IPS-15b (cell line): ENCODE measurements around the gene CHID1.

Source experiments
- H3K27me3 ChIP-seq: one replicate; pipeline ENCODE4 v1.6.1; 2013; ENCODE audit warnings: low read length; ENCODE audit not compliant: control insufficient read depth, insufficient read depth
- H3K36me3 ChIP-seq: one replicate; pipeline ENCODE4 v1.6.1; 2013; ENCODE audit warnings: low read length; ENCODE audit not compliant: control insufficient read depth, insufficient read depth
- H3K4me1 ChIP-seq: one replicate; pipeline ENCODE4 v1.6.1; 2013; ENCODE audit warnings: mild to moderate bottlenecking, low read length; ENCODE audit not compliant: control insufficient read depth, insufficient read depth
- H3K4me3 ChIP-seq: one replicate; pipeline ENCODE4 v1.5.1; 2013; ENCODE audit warnings: low read depth, low read length
- H3K9ac ChIP-seq: one replicate; pipeline ENCODE4 v1.6.1; 2013; ENCODE audit warnings: low read depth, mild to moderate bottlenecking, low read length
- H3K9me3 ChIP-seq: one replicate; pipeline ENCODE4 v1.6.1; 2013; ENCODE audit warnings: mild to moderate bottlenecking, low read length; ENCODE audit not compliant: control insufficient read depth, insufficient read depth

The CHID1 gene

DNA sequence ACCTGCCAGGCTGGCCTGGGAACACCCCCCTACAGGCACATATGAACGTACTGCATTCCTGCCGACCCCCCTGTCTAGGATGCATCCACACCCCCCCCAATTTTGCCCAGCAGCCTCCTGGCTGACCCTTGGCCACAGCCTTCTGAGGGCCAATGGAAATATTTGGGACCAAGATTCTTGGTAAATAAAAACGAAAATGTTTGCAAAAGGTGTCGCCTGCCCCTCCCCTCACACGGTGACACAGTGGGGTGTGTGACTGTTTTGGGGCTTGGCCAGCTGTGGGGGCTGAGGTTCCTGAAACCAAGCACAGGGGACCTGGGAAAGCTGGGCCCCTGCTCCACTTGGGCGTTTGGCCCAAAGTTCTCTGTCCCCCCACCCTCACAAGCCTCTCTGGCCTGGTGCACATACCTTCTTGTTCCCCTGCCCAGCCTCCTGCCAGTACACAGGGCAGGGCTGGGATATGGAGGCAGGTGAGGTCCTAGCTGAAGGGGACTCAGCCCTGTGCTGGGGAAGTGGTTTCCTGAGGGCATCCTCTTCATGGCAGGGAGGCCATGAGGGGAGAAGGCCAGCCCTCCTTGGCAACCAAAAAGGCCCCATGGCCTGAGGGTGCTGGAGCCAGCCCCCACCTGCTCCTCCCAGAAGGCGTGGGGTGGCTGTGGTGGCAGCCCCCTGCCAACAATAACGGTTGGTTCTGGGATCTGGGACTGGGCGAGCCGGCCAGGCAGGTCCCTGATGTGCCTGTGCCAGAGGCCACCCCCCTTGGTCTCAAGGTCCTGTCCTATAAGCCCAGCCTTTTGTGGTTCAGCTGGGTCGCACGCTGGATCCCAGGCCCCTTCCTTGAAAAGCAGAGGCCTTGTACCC lies 85.0 kb downstream of the CHID1 start:
- H3K36me3 ChIP-seq, result peaks cover 16% of the 10 kb centered on the region
- H3K4me1 ChIP-seq, result no peaks in the 10 kb centered on the region
- peaks cover 10% of the 10 kb centered on the region for H3K27me3 ChIP-seq
- no peaks in the 10 kb centered on the region for H3K9me3 ChIP-seq
- H3K4me3 ChIP-seq, result no peak overlapping the region
- no peak overlapping the region for H3K9ac ChIP-seq

DNA sequence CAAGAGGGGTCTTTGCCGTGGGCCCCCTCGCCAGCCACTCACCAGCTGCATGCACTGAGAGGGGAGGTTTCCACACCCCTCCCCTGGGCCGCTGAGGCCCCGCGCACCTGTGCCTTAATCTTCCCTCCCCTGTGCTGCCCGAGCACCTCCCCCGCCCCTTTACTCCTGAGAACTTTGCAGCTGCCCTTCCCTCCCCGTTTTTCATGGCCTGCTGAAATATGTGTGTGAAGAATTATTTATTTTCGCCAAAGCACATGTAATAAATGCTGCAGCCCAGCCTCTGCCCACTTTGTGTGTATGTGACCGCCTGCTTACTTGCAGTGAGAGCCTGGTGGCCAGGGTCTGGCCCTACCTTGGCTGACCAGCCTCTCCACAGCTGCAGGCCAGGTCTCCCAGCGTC lies 85.7 kb downstream of the CHID1 start:
- Histone ChIP-seq H3K9ac (no peak overlapping the region), H3K4me1 (no peaks in the 10 kb centered on the region), H3K27me3 (peaks cover 8% of the 10 kb centered on the region), H3K9me3 (no peaks in the 10 kb centered on the region), H3K4me3 (no peak overlapping the region), H3K36me3 (peaks cover 16% of the 10 kb centered on the region)

DNA sequence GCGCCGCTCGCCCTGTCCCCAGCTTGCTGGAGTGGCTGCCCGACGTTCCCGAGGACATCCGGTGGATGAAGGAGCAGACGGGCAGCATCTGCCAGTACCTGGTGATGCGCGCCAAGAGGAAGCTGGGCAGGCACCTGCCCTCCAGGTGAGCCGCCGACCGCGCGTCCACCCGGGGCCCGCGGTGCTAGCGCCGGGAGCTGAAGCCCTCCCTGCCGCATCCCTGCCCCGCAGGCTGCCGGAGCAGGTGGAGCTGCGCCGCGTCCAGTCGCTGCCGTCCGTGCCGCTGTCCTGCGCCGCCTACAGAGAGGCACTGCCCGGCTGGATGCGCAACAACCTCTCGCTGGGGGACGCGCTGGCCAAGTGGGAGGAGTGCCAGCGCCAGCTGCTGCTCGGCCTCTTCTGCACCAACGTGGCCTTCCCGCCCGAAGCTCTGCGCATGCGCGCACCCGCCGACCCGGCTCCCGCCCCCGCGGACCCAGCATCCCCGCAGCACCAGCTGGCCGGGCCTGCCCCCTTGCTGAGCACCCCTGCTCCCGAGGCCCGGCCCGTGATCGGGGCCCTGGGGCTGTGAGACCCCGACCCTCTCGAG lies 86.2 kb downstream of the CHID1 start:
- H3K27me3 ChIP-seq, result peaks cover 6% of the 10 kb centered on the region
- no peak overlapping the region for H3K4me3 ChIP-seq
- no peaks in the 10 kb centered on the region for H3K4me1 ChIP-seq

DNA sequence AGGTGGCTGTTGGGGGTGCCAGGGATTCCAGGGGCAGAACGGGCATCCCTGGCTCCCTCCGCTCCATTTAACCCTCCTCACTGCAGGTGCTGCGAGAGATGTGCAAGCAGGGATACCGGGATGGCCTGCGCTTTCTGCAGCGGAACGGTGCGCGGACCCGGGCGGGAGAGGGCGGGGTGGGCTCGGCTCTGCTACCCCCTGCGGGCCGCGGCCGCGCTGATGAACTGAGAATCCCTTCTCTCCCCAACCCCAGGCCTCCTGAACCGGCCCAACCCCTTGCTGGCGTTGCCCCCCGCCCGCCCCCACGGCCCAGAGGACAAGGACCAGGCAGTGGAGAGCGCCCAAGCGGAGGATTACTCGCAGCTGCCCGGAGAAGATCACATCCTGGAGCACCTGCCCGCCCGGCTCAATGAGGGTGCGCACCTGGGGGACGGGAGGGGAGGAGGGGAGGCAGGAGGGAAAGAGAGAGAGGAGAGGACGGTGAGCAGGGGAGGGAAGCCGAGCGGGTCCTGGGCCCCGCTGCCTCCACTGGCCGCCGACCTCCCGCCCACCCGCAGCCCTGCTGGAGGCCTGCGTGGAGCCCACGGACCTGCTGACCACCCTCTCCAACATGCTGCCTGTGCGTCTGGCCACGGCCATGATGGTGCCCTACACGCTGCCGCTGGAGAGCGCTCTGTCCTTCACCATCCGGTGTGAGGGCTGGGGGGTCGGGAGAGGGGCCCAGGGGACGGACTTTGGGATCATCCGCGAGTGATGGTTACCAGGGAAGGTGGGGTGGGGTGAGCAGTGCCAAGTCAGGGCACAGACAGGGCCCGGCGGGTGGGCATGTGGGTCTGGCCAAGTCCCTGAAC lies 86.9 kb downstream of the CHID1 start:
- Histone ChIP-seq H3K4me1 (peaks cover 1% of the 10 kb centered on the region), H3K9ac (no peak overlapping the region), H3K9me3 (no peaks in the 10 kb centered on the region), H3K27me3 (peaks cover 2% of the 10 kb centered on the region), H3K4me3 (no peak overlapping the region), H3K36me3 (peaks cover 16% of the 10 kb centered on the region)

More for the DNA sequence above, 86.2 kb downstream of the CHID1 start:
- H3K36me3 ChIP-seq, result peaks cover 16% of the 10 kb centered on the region
- no peaks in the 10 kb centered on the region for H3K9me3 ChIP-seq
- no peak overlapping the region for H3K9ac ChIP-seq

DNA sequence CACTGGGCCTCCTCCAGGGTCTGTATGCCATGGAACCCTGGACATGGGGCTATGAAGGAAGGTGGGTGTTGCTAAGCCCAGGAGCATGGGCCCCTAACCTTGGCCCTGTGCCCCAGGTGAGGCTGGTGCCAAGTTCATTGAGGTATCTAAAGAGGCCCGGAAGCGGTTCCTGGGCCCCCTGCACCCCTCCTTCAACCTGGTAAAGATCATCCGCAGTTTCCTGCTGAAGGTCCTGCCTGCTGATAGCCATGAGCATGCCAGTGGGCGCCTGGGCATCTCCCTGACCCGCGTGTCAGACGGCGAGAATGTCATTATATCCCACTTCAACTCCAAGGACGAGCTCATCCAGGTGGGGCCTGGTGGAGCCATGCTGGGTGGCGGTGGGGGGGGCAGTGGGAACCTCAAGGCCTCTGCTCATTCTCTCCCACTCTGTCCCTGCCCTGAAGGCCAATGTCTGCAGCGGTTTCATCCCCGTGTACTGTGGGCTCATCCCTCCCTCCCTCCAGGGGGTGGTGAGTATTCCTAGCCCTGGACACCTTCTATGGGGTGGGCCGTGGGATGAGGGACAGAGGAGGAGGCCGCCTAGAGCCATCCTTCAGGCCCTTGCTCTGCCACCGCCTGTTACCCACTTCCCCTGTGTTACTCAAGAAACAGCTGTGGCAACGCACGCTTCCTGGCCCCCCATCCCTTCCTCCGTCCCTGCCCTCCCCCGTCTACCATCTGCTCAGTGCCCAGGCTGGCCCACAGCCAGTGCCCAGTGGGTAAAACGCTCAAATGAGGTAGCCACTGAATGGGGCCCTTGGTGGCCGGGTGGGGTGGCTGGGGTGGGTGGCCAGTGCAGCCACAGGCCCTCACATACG lies 88.9 kb downstream of the CHID1 start:
- no peak overlapping the region for H3K4me3 ChIP-seq
- H3K27me3 ChIP-seq, result no peaks in the 10 kb centered on the region
- H3K9ac ChIP-seq, result no peak overlapping the region
- no peaks in the 10 kb centered on the region for H3K9me3 ChIP-seq
- peaks cover 16% of the 10 kb centered on the region for H3K36me3 ChIP-seq
- peaks cover 2% of the 10 kb centered on the region for H3K4me1 ChIP-seq

DNA sequence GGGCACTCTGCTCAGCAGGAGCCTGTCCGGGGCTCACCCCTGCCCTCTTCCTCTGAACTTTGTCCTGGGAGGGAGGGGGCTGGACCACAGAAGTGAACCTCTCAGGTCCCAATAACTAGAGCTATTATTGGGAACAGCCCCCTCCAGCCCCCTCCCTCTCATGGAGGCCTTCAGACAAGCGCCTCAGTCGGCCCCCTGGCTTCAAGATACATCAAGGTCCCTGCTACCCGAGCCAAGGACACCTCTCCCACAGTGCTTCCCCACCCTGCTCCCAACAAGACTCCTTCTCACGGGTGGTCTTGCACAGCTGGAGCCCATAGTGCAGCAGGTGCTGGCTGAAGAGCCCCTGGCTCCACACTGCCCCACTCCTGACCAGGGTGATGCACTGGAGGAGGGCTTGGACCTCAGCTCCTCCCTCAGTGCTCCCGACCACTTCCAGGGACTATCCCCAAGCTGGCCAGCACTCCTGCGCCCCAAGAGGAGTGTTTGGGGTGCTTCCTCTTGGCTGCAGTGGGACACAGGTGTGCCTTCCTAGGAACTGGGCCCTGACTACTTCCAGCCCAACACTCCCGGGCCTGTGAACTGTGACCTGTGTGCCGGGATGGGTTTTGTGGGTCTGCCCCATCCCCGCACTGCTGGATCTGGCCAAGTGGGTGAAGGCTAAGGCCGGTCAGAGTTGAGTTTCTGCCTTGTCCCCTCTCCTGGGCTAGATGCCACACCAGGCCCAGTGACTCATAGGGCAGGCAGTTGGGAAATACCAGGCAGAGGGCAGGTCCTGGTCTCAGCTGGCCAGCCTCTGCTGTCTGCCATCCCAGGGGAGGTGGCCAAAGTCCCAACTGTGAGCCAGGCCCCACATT lies 89.7 kb downstream of the CHID1 start:
- Histone ChIP-seq H3K9ac (no peak overlapping the region), H3K9me3 (no peaks in the 10 kb centered on the region), H3K4me3 (peak overlapping the region; percentile 69), H3K36me3 (peaks cover 16% of the 10 kb centered on the region), H3K27me3 (no peaks in the 10 kb centered on the region), H3K4me1 (peaks cover 2% of the 10 kb centered on the region)

DNA sequence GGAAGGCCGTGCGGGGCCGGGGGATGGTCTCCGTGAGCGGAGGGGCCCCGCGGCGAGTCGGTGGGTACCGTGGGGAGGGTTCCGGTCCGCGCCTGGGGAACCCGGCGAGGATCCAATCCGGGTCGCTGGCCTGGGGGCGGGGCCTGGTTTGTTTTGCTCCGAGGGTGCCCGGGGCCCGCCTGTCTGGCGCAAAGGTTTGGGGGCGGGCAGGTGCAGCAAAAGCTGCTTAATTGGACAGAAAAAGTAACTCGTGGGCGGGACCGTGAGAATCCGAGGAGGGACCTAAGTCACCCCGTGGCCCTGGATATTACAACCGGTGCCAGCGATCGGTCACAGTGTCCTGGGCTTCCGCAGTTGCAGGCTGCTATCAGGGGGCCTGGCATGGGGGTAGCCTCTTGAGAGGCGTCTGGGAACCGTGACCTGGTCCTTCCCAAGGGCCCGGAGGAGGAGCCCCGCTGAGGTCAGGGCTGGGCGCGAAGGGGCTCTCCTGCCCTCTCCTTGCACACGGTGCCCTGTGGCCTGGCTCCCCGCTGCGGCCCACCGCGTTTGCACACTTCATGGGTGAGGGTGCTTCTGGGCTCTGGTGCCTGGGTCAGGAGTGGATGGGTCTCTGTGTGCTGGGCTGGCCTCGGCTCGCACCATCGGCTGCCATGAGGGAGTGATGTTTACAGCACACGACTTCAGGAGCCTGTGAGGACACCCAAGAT lies 90.5 kb downstream of the CHID1 start:
- H3K4me3 ChIP-seq, result peak overlapping the region; percentile 69
- no peak overlapping the region for H3K9ac ChIP-seq
- no peaks in the 10 kb centered on the region for H3K27me3 ChIP-seq
- no peaks in the 10 kb centered on the region for H3K9me3 ChIP-seq
- H3K36me3 ChIP-seq, result peaks cover 16% of the 10 kb centered on the region
- peaks cover 2% of the 10 kb centered on the region for H3K4me1 ChIP-seq

DNA sequence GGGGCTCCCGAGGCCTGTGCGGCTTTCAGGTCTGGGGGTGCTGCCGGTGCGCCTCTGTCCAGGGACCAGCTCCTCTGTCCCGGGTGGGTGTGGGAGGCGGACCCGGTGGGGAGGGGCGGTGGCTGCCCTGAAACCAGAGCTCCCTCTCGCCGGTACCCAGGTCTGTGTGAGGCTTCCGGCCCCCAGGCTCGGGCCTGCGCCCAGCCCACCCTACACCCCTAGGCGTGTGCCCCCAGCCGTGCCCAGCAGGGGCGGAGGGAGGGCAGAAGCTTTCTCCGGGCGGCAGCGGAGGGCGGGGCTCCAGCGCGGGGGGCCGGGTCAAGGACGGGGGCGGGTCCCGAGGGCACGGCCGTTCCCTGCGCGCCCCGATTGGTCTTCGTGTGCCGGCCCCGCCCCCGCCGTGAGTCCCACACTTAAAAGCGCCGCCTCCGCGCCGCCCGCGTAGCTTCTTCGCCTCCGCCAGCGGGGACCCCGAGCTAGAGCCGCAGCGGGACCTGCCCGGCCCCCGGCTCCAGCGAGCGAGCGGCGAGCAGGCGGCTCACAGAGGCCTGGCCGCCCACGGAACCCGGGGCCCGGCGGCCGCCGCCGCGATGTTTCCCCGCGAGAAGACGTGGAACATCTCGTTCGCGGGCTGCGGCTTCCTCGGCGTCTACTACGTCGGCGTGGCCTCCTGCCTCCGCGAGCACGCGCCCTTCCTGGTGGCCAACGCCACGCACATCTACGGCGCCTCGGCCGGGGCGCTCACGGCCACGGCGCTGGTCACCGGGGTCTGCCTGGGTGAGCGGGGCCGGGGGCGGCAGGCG lies 91.3 kb downstream of the CHID1 start:
- H3K36me3 ChIP-seq, result peaks cover 8% of the 10 kb centered on the region
- peaks cover 2% of the 10 kb centered on the region for H3K4me1 ChIP-seq
- peak overlapping the region; percentile 54 for H3K9ac ChIP-seq
- H3K4me3 ChIP-seq, result peak overlapping the region; percentile 69
- H3K9me3 ChIP-seq, result no peaks in the 10 kb centered on the region
- no peaks in the 10 kb centered on the region for H3K27me3 ChIP-seq

DNA sequence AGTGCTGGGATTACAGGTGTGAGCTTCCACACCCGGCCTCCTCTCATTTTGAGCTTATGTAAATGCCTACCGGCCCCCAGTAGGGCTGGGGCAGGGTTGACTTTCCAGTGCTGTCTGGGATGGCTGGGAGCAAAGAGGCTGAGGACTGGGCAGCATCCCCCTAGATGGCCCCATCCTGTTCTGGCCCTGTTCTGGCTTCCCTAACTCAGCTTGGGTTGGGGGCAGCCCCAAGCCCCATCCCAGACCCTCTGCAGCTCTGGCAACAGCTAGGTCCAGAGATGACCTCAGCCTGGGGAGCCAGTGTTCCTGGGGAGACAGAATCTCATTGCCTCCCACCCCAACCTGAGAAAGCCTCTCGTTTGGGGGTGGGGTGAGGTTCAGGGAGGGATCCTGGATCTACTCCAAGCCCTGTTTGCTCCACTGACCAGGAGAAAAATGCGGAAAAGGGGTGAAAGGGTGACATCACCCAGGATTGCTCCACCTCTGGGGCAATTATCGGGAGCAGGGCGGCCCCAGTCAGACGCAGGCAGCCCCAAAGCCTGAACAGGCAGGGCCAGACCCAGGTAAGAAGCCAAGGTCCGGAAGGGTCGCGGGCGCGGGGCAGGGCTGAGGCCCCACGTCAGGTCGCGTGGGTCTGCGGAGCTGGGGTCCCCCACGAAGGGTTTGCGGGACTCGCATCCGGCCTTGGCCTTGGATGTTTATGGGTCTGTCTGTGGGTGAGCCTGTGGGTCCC lies 92.0 kb downstream of the CHID1 start, which contains the start of gene PNPLA2:
Gene PNPLA2, plus strand, starts transcription at position 519 of the 733 bp plus-strand sequence. CDS start 805 bp downstream, outside the sequence.
- H3K9ac ChIP-seq, result peak within 1 kb of the TSS; percentile 54
- no peaks in the 10 kb centered on the region for H3K27me3 ChIP-seq
- H3K4me3 ChIP-seq, result peak within 1 kb of the TSS; percentile 69
- H3K9me3 ChIP-seq, result no peaks in the 10 kb centered on the region
- H3K4me1 ChIP-seq, result peaks cover 2% of the 10 kb centered on the region
- peaks cover 5% of the 10 kb centered on the region for H3K36me3 ChIP-seq
